HAP-1 (cell line): ENCODE results near the gene SLC6A3.
"Not testable (repeated sequence)": the region's sequence is repeated elsewhere in the genome, so short reads cannot be mapped to it uniquely, and the experiment has no call there.

Experiments used
- DNase-seq, 2 experiments: peaks; one replicate each; pipeline ENCODE4 v3.0.0-alpha.2; 2016 to 2020; ENCODE audit warnings: low spot score in 2 of 2
- H3K27me3 ChIP-seq: fragments of 250-450 bp; sonication (Bioruptor Pico); 2 replicates; pipeline ENCODE4 v1.5.1; 2020; ENCODE audit warnings: low read depth, mild to moderate bottlenecking, moderate library complexity
- H3K36me3 ChIP-seq: fragments of 250-450 bp; sonication (Bioruptor Pico); replicated peaks from 2 replicates; pipeline ENCODE4 v1.5.1; 2020; ENCODE audit warnings: mild to moderate bottlenecking
- H3K4me1 ChIP-seq: fragments of 250-450 bp; sonication (Bioruptor Pico); 2 replicates; pipeline ENCODE4 v1.5.1; 2020; ENCODE audit warnings: mild to moderate bottlenecking
- H3K4me3 ChIP-seq: fragments of 250-450 bp; sonication (Bioruptor Pico); 2 replicates; pipeline ENCODE4 v1.5.1; 2020; ENCODE audit warnings: mild to moderate bottlenecking, moderate library complexity
- H3K9me3 ChIP-seq: fragments of 250-450 bp; sonication (Bioruptor Pico); 2 replicates; pipeline ENCODE4 v1.5.1; 2020; ENCODE audit warnings: mild to moderate bottlenecking, moderate library complexity
- in situ Hi-C: fragments of 300-500 bp; cut with MboI; formaldehyde crosslinking; loops from 3 replicates; pipeline ENCODE4 v1.14.3; 2020; ENCODE audit warnings: low sequenced_read_pairs, inconsistent platforms, mixed read lengths

The SLC6A3 gene

GRCh38 chr5:1364211-1364610 lies 81.0 kb downstream of the SLC6A3 start:
- peak in 1 of 2 experiments; percentile 5 for DNase-seq

GRCh38 chr5:1363581-1363980 lies 81.7 kb downstream of the SLC6A3 start:
- Histone ChIP-seq H3K36me3 (no peaks in the 10 kb centered on the region), H3K4me1 (no peaks in the 10 kb centered on the region), H3K9me3 (no peaks in the 10 kb centered on the region), H3K4me3 (no peak overlapping the region), H3K27me3 (peaks cover 20% of the 10 kb centered on the region)
- in situ Hi-C loops, result no loop called here
- DNase-seq, result no peak

More at GRCh38 chr5:1364211-1364610, 81.0 kb downstream of the SLC6A3 start:
- Histone ChIP-seq H3K36me3 (no peaks in the 10 kb centered on the region), H3K9me3 (no peaks in the 10 kb centered on the region), H3K4me3 (no peak overlapping the region), H3K27me3 (peaks cover 20% of the 10 kb centered on the region), H3K4me1 (no peaks in the 10 kb centered on the region)
- in situ Hi-C loops, result no loop called here

- H3K27me3 ChIP-seq, result peaks cover 20% of the 10 kb centered on the region
- peak in 1 of 2 experiments; percentile 6 for DNase-seq
These were observed 82.1 kb downstream of the SLC6A3 start for GRCh38 chr5:1363160-1363559.

GRCh38 chr5:1362242-1363015 lies 82.8 kb downstream of the SLC6A3 start:
- H3K27me3 ChIP-seq, result peaks cover 20% of the 10 kb centered on the region
- in situ Hi-C loops, result no loop called here
- no peak overlapping the region for H3K4me3 ChIP-seq
- DNase-seq, result peak in 1 of 2 experiments; percentile 5
- H3K36me3 ChIP-seq, result no peaks in the 10 kb centered on the region
- H3K9me3 ChIP-seq, result no peaks in the 10 kb centered on the region
- no peaks in the 10 kb centered on the region for H3K4me1 ChIP-seq

More at GRCh38 chr5:1363160-1363559, 82.1 kb downstream of the SLC6A3 start:
- in situ Hi-C loops, result no loop called here
- Histone ChIP-seq H3K36me3 (no peaks in the 10 kb centered on the region), H3K4me1 (no peaks in the 10 kb centered on the region), H3K4me3 (no peak overlapping the region), H3K9me3 (no peaks in the 10 kb centered on the region)

GRCh38 chr5:1360861-1361260 lies 84.4 kb downstream of the SLC6A3 start:
- Histone ChIP-seq H3K4me1 (no peaks in the 10 kb centered on the region), H3K27me3 (peaks cover 20% of the 10 kb centered on the region), H3K4me3 (no peak overlapping the region), H3K36me3 (no peaks in the 10 kb centered on the region), H3K9me3 (no peaks in the 10 kb centered on the region)
- DNase-seq, result peak in 1 of 2 experiments; percentile 4
- in situ Hi-C loops, result no loop called here

GRCh38 chr5:1360367-1360766 lies 84.9 kb downstream of the SLC6A3 start:
- H3K4me3 ChIP-seq, H3K9me3 ChIP-seq, DNase-seq, H3K36me3 ChIP-seq, H3K4me1 ChIP-seq, in situ Hi-C loops: not testable (repeated sequence)
- H3K27me3 ChIP-seq, result peaks cover 20% of the 10 kb centered on the region

- Histone ChIP-seq H3K4me3 (no peak overlapping the region), H3K27me3 (peaks cover 20% of the 10 kb centered on the region), H3K9me3 (no peaks in the 10 kb centered on the region), H3K36me3 (no peaks in the 10 kb centered on the region), H3K4me1 (peaks cover 7% of the 10 kb centered on the region)
- no peak for DNase-seq
- in situ Hi-C loops, result no loop called here
These were observed 85.5 kb downstream of the SLC6A3 start for GRCh38 chr5:1359713-1360112.

GRCh38 chr5:1359031-1359645 lies 86.1 kb downstream of the SLC6A3 start:
- peaks cover 8% of the 10 kb centered on the region for H3K4me1 ChIP-seq
- H3K36me3 ChIP-seq, result no peaks in the 10 kb centered on the region
- in situ Hi-C loops, result no loop called here
- no peak overlapping the region for H3K4me3 ChIP-seq
- DNase-seq, result peak in 1 of 2 experiments; percentile 4
- H3K27me3 ChIP-seq, result peaks cover 14% of the 10 kb centered on the region
- no peaks in the 10 kb centered on the region for H3K9me3 ChIP-seq

GRCh38 chr5:1358726-1359025 lies 86.6 kb downstream of the SLC6A3 start:
- Histone ChIP-seq H3K4me3 (no peak overlapping the region), H3K9me3 (no peaks in the 10 kb centered on the region), H3K27me3 (peaks cover 11% of the 10 kb centered on the region), H3K36me3 (no peaks in the 10 kb centered on the region), H3K4me1 (peaks cover 11% of the 10 kb centered on the region)
- no peak for DNase-seq
- in situ Hi-C loops, result no loop called here

- peak in 1 of 2 experiments; percentile 6 for DNase-seq
- Histone ChIP-seq H3K36me3 (no peaks in the 10 kb centered on the region), H3K4me1 (peaks cover 11% of the 10 kb centered on the region), H3K27me3 (peaks cover 5% of the 10 kb centered on the region; the same call in 1 of the 2 replicates), H3K4me3 (no peak overlapping the region), H3K9me3 (no peaks in the 10 kb centered on the region)
- in situ Hi-C loops, result no loop called here
These were observed 87.1 kb downstream of the SLC6A3 start for GRCh38 chr5:1357946-1358725.

- no peaks in the 10 kb centered on the region for H3K27me3 ChIP-seq
- H3K4me3 ChIP-seq, result no peak overlapping the region
- no peaks in the 10 kb centered on the region for H3K36me3 ChIP-seq
- peaks cover 11% of the 10 kb centered on the region for H3K4me1 ChIP-seq
- in situ Hi-C loops, result no loop called here
- DNase-seq, result peak in 1 of 2 experiments; percentile 5
- no peaks in the 10 kb centered on the region for H3K9me3 ChIP-seq
These were observed 88.1 kb downstream of the SLC6A3 start for GRCh38 chr5:1356873-1357787.

- H3K4me1 ChIP-seq, result peaks cover 11% of the 10 kb centered on the region
- peak; percentile 59 to 91 for DNase-seq
- no peaks in the 10 kb centered on the region for H3K27me3 ChIP-seq
- H3K9me3 ChIP-seq, result no peaks in the 10 kb centered on the region
- in situ Hi-C loops, result no loop called here
- H3K4me3 ChIP-seq, result no peak overlapping the region
- H3K36me3 ChIP-seq, result no peaks in the 10 kb centered on the region
These were observed 90.7 kb downstream of the SLC6A3 start for GRCh38 chr5:1354576-1354975.
